ENCODE results near the gene DBI. TPM values are rescaled to one million over a fixed set of nuclear protein-coding genes. Genes with fewer than 3 reads are reported as not detected.

DBI gene
- total RNA-seq, 1 experiment from 2014 or later = 230 TPM

GRCh38 chr2:119376810-119377209 is 10.0 kb downstream of the DBI start:
- TF ChIP-seq CTCF (conservative IDR thresholded peaks at IDR 0.05; ENCODE audit: low read depth, low read length) (no peak), EZH2 (IDR thresholded peaks at IDR 0.05; ENCODE audit: borderline replicate concordance, low read depth, low read length, poor library complexity, severe bottlenecking) (no peak)
- Histone ChIP-seq H3K27me3 (replicated peaks; ENCODE audit: insufficient read depth, low read depth, low read length, poor library complexity) (no peaks in the 10 kb centered on the region), H3K36me3 (ENCODE audit: insufficient read depth, low read length, poor library complexity, severe bottlenecking) (peaks cover 20% of the 10 kb centered on the region), H3K4me1 (ENCODE audit: insufficient read depth, low read length, poor library complexity, severe bottlenecking) (no peaks in the 10 kb centered on the region), H3K27ac (ENCODE audit: low read depth, low read length, poor library complexity, severe bottlenecking) (no peak overlapping the region), H3K4me3 (ENCODE audit: low read depth, low read length, poor library complexity, severe bottlenecking) (no peak overlapping the region), H3K9me3 (ENCODE audit: low read depth, low read length, poor library complexity, severe bottlenecking) (peaks cover 8% of the 10 kb centered on the region)
- no peak for DNase-seq (ENCODE audit: low spot score)
- ChIA-PET CTCF (no interaction called here), POLR2A (ENCODE audit: low non-redundant PET) (no interaction called here)
- BruUV-seq (replicated peaks) = no TSS peak
- intact Hi-C loops (cut with micrococcal nuclease; ENCODE audit: unreplicated experiment) = no loop called here

GRCh38 chr2:119377294-119377992 is 10.7 kb downstream of the DBI start:
- Histone ChIP-seq H3K4me3 (ENCODE audit: low read depth, low read length, poor library complexity, severe bottlenecking) (no peak overlapping the region), H3K4me1 (ENCODE audit: insufficient read depth, low read length, poor library complexity, severe bottlenecking) (no peaks in the 10 kb centered on the region), H3K9me3 (ENCODE audit: low read depth, low read length, poor library complexity, severe bottlenecking) (peaks cover 8% of the 10 kb centered on the region), H3K36me3 (ENCODE audit: insufficient read depth, low read length, poor library complexity, severe bottlenecking) (peaks cover 13% of the 10 kb centered on the region), H3K27me3 (replicated peaks; ENCODE audit: insufficient read depth, low read depth, low read length, poor library complexity) (no peaks in the 10 kb centered on the region), H3K27ac (ENCODE audit: low read depth, low read length, poor library complexity, severe bottlenecking) (no peak overlapping the region)
- no peak for DNase-seq (ENCODE audit: low spot score)
- TF ChIP-seq EZH2 (IDR thresholded peaks at IDR 0.05; ENCODE audit: borderline replicate concordance, low read depth, low read length, poor library complexity, severe bottlenecking) (no peak), CTCF (conservative IDR thresholded peaks at IDR 0.05; ENCODE audit: low read depth, low read length) (no peak)
- ChIA-PET CTCF (no interaction called here), POLR2A (ENCODE audit: low non-redundant PET) (no interaction called here)
- BruUV-seq (replicated peaks) = no TSS peak
- intact Hi-C loops (cut with micrococcal nuclease; ENCODE audit: unreplicated experiment) = no loop called here

GRCh38 chr2:119377993-119378345 is 11.2 kb downstream of the DBI start:
- no TSS peak for BruUV-seq (replicated peaks)

More at GRCh38 chr2:119377993-119378345, 11.2 kb downstream of the DBI start:
- no peak overlapping the region for H3K4me3 ChIP-seq (ENCODE audit: low read depth, low read length, poor library complexity, severe bottlenecking)
- no peak for DNase-seq (ENCODE audit: low spot score)
- intact Hi-C loops (cut with micrococcal nuclease; ENCODE audit: unreplicated experiment) = no loop called here
- ChIA-PET CTCF (no interaction called here), POLR2A (ENCODE audit: low non-redundant PET) (no interaction called here)
- no peaks in the 10 kb centered on the region for H3K4me1 ChIP-seq (ENCODE audit: insufficient read depth, low read length, poor library complexity, severe bottlenecking)
- no peaks in the 10 kb centered on the region for H3K27me3 ChIP-seq (replicated peaks; ENCODE audit: insufficient read depth, low read depth, low read length, poor library complexity)
- no peak for TF ChIP-seq EZH2 (IDR thresholded peaks at IDR 0.05; ENCODE audit: borderline replicate concordance, low read depth, low read length, poor library complexity, severe bottlenecking)
- TF ChIP-seq CTCF (conservative IDR thresholded peaks at IDR 0.05; ENCODE audit: low read depth, low read length) = no peak
- peaks cover 8% of the 10 kb centered on the region for H3K36me3 ChIP-seq (ENCODE audit: insufficient read depth, low read length, poor library complexity, severe bottlenecking)
- no peak overlapping the region for H3K27ac ChIP-seq (ENCODE audit: low read depth, low read length, poor library complexity, severe bottlenecking)
- peaks cover 8% of the 10 kb centered on the region for H3K9me3 ChIP-seq (ENCODE audit: low read depth, low read length, poor library complexity, severe bottlenecking)
